ENCODE results near the gene QSER1. TPM values are rescaled to one million over a fixed set of nuclear protein-coding genes. Genes with fewer than 3 reads are reported as not detected.

The QSER1 gene
- total and polyA plus RNA-seq, 9 of the 15 experiments (the other 6 are each of a cell fraction or from before 2014, with no cell fraction given) = 5.8 to 33.6 (median 22.3) TPM

DNA sequence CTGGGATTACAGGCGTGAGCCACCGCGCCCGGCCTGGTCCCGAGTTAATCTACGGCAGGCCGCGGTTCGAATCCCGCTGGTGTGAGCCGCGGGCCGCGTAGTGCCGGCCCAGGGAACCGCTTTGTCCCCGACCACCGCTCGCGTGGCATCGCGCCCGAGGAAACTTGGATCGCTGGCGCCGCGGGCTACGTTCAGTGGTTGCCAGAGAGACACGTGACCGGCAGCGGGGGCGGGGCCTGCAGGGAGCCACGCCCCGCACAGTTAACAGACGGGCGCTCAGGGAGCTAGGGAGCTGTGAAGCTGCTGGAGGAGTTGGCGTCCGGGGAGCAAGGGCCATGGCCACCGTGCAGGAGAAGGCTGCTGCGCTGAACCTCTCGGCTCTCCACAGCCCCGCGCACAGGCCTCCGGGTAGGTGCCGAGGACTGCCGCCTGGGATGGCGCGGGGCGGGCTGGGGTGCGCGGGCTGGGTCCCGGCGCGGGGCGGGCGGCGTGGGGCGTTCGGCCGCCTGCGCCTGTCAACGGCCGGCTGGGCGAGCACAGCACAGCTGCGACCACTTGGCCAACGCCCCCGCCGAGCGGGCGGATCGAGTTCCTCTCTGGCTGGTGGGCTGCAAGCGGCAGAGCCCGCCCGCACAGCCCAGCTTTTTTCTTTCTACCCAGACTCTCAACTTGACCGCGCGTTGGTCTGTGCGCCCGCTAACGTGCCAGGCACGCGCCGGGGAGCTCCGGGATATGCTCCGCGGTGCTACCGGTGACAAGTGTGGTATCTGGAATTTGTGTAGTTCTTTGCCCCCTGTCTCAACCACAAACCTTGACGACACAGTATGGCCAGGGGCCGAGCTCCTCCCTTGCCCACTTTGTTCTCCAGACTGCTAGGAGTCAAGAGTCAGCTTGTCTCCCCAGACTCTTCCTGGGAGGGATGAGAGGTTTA lies 123.3 kb downstream of the QSER1 start, which contains the start of gene DEPDC7 (continued):
- TF ChIP-seq POLR2AphosphoS5 (IDR thresholded peaks at IDR 0.05; ENCODE audit: control insufficient read depth, insufficient read depth, low read depth, low read length) (peak; percentile 38; the same call in 1 of the 2 replicates), RNF2 (IDR thresholded peaks at IDR 0.05) (0 out of 2 replicates have a peak, but pooled peaks have one; percentile 37), ZNF444 (CRISPR knock-in tag; IDR thresholded peaks at IDR 0.05) (no peak), PCBP1 (IDR thresholded peaks at IDR 0.05; ENCODE audit: low read depth, low read length, poor library complexity, severe bottlenecking) (no peak), ZKSCAN3 (CRISPR knock-in tag; IDR thresholded peaks at IDR 0.05) (no peak), SMARCA5 (IDR thresholded peaks at IDR 0.05) (no peak), CBX1 (IDR thresholded peaks at IDR 0.05; ENCODE audit: low read depth) (no peak), ZNF316 (IDR thresholded peaks at IDR 0.05) (no peak), RAD21 (CRISPR knock-in tag; conservative IDR thresholded peaks at IDR 0.05 in 1 of 2, IDR thresholded peaks at IDR 0.05 in 1 of 2) (no peak), HES1 (IDR thresholded peaks at IDR 0.05; ENCODE audit: low read depth) (peak; percentile 31; the same call in 1 of the 2 replicates)
- TF ChIP-seq, protein P1, sequence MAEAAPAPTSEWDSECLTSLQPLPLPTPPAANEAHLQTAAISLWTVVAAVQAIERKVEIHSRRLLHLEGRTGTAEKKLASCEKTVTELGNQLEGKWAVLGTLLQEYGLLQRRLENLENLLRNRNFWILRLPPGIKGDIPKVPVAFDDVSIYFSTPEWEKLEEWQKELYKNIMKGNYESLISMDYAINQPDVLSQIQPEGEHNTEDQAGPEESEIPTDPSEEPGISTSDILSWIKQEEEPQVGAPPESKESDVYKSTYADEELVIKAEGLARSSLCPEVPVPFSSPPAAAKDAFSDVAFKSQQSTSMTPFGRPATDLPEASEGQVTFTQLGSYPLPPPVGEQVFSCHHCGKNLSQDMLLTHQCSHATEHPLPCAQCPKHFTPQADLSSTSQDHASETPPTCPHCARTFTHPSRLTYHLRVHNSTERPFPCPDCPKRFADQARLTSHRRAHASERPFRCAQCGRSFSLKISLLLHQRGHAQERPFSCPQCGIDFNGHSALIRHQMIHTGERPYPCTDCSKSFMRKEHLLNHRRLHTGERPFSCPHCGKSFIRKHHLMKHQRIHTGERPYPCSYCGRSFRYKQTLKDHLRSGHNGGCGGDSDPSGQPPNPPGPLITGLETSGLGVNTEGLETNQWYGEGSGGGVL (CRISPR knock-in tag; IDR thresholded peaks at IDR 0.05) = no peak
- TF ChIP-seq, protein P2, sequence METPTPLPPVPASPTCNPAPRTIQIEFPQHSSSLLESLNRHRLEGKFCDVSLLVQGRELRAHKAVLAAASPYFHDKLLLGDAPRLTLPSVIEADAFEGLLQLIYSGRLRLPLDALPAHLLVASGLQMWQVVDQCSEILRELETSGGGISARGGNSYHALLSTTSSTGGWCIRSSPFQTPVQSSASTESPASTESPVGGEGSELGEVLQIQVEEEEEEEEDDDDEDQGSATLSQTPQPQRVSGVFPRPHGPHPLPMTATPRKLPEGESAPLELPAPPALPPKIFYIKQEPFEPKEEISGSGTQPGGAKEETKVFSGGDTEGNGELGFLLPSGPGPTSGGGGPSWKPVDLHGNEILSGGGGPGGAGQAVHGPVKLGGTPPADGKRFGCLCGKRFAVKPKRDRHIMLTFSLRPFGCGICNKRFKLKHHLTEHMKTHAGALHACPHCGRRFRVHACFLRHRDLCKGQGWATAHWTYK (CRISPR knock-in tag; IDR thresholded peaks at IDR 0.05) = no peak
